Smooth muscle cell (in vitro differentiated cells): ENCODE results near the gene KRT39. TPM values are rescaled to one million over a fixed set of nuclear protein-coding genes. Genes with fewer than 3 reads are reported as not detected.

Experiments
- DNase-seq: peaks from one replicate; lab custom pipeline; 2025; ENCODE audit not compliant: unreplicated experiment; lab: John Stamatoyannopoulos, UW
- H2AFZ ChIP-seq: fragments of 200-600 bp; sonication (generic); 2 replicates; pipeline ENCODE4 v1.6.0; 2016; ENCODE audit warnings: antibody characterized with exemption, low read depth, mild to moderate bottlenecking
- H3F3A ChIP-seq: fragments of 200-600 bp; sonication (generic); 2 replicates; pipeline ENCODE4 v1.6.0; 2017; ENCODE audit warnings: antibody characterized with exemption, low read depth
- H3K27ac ChIP-seq: fragments of 200-600 bp; sonication (generic); 2 replicates; pipeline ENCODE4 v1.5.1; 2016; ENCODE audit warnings: low read depth, mild to moderate bottlenecking
- H3K27me3 ChIP-seq: fragments of 200-600 bp; sonication (generic); 2 replicates; pipeline ENCODE4 v1.6.1; 2016; ENCODE audit warnings: low read depth, mild to moderate bottlenecking
- H3K36me3 ChIP-seq: fragments of 200-600 bp; sonication (generic); 2 replicates; pipeline ENCODE4 v1.5.1; 2016; ENCODE audit warnings: low read depth
- H3K4me1 ChIP-seq: fragments of 200-600 bp; sonication (generic); 2 replicates; pipeline ENCODE4 v1.5.1; 2016; ENCODE audit warnings: low read depth
- H3K4me2 ChIP-seq: fragments of 200-600 bp; sonication (generic); 2 replicates; pipeline ENCODE4 v1.6.0; 2016; ENCODE audit warnings: mild to moderate bottlenecking
- H3K4me3 ChIP-seq: fragments of 200-600 bp; sonication (generic); 2 replicates; pipeline ENCODE4 v1.5.1; 2016; ENCODE audit warnings: mild to moderate bottlenecking
- H3K79me2 ChIP-seq: fragments of 200-600 bp; sonication (generic); 2 replicates; pipeline ENCODE4 v1.6.0; 2016; ENCODE audit warnings: low read depth, mild to moderate bottlenecking
- H3K9ac ChIP-seq: fragments of 200-600 bp; sonication (generic); 2 replicates; pipeline ENCODE4 v1.6.0; 2016; ENCODE audit warnings: low read depth
- H3K9me3 ChIP-seq: fragments of 200-600 bp; sonication (generic); replicated peaks from 2 replicates; pipeline ENCODE4 v1.5.1; 2016; ENCODE audit warnings: low read depth
- H4K20me1 ChIP-seq: fragments of 200-600 bp; sonication (generic); 2 replicates; pipeline ENCODE4 v1.6.0; 2016; ENCODE audit warnings: low read depth
- CTCF ChIP-seq: fragments of 200-600 bp; sonication (generic); IDR thresholded peaks from 2 replicates; pipeline ENCODE4 v1.5.1; 2017; ENCODE audit warnings: borderline replicate concordance, mild to moderate bottlenecking, antibody characterized with exemption; ENCODE audit not compliant: insufficient read depth, poor library complexity, severe bottlenecking
- WGBS: methylation state at CpG from one replicate; pipeline ENCODE4 v1.1.7; 2016; ENCODE audit warnings: low lambda C conversion rate; 5-methylcytosine and 5-hydroxymethylcytosine counted together
- polyA plus RNA-seq: library from polyadenylated mRNA; unstranded; fragments of >200 nt; fragmentation: Nextera tagmentation; extraction: Ambion mirVana; gene quantifications from 2 replicates; pipeline ENCODE4 v1.2.1, GENCODE V29; 2016
- total RNA-seq: library from RNA; depleted of rRNA; stranded (reverse); fragments of >200 nt; gene quantifications from 2 replicates; pipeline ENCODE4 v1.2.3, GENCODE V29; 2014

KRT39 gene
- total and polyA plus RNA-seq, 2 experiments from 2014 or later: not detected

GRCh38 chr17:40950176-40950575 is 16.6 kb downstream of the KRT39 start:
- Histone ChIP-seq H3K79me2 (no peaks in the 10 kb centered on the region), H3K9me3 (no peaks in the 10 kb centered on the region), H3K27me3 (no peaks in the 10 kb centered on the region), H3K4me3 (no peak overlapping the region), H3K4me2 (no peak overlapping the region), H3K9ac (no peak overlapping the region), H3K36me3 (no peaks in the 10 kb centered on the region), H3K4me1 (peaks cover 7% of the 10 kb centered on the region), H2AFZ (no peak overlapping the region), H3K27ac (no peak overlapping the region), H4K20me1 (no peaks in the 10 kb centered on the region), H3F3A (no peaks in the 10 kb centered on the region)
- no peak for DNase-seq
- WGBS: 82% methylated on average over 7 of the region's 7 CpGs
- TF ChIP-seq CTCF: no peak

- no peaks in the 10 kb centered on the region for H3K27me3 ChIP-seq
- no peaks in the 10 kb centered on the region for H3K79me2 ChIP-seq
- peaks cover 5% of the 10 kb centered on the region for H3F3A ChIP-seq
- peaks cover 7% of the 10 kb centered on the region for H3K4me1 ChIP-seq
- DNase-seq: no peak
- no peaks in the 10 kb centered on the region for H3K36me3 ChIP-seq
- no peak overlapping the region for H2AFZ ChIP-seq
- no peak overlapping the region for H3K27ac ChIP-seq
- 63% methylated on average over 10 of the region's 10 CpGs for WGBS
- H3K9me3 ChIP-seq: no peaks in the 10 kb centered on the region
- H3K4me3 ChIP-seq: no peak overlapping the region
- no peak overlapping the region for H3K9ac ChIP-seq
- no peak overlapping the region for H3K4me2 ChIP-seq
- no peaks in the 10 kb centered on the region for H4K20me1 ChIP-seq
- TF ChIP-seq CTCF: no peak
These were observed 17.3 kb downstream of the KRT39 start for GRCh38 chr17:40949418-40949817.

- Histone ChIP-seq H3K9ac (no peak overlapping the region), H3K36me3 (no peaks in the 10 kb centered on the region), H4K20me1 (no peaks in the 10 kb centered on the region), H3K4me3 (no peak overlapping the region), H3K4me1 (peaks cover 7% of the 10 kb centered on the region), H3K79me2 (no peaks in the 10 kb centered on the region), H3K4me2 (no peak overlapping the region), H3F3A (peaks cover 6% of the 10 kb centered on the region), H3K27ac (no peak overlapping the region), H3K9me3 (no peaks in the 10 kb centered on the region), H2AFZ (no peak overlapping the region), H3K27me3 (no peaks in the 10 kb centered on the region)
- DNase-seq: no peak
- TF ChIP-seq CTCF: no peak
- WGBS: 87% methylated on average over 2 of the region's 2 CpGs
These were observed 18.8 kb downstream of the KRT39 start for GRCh38 chr17:40947929-40948328.

GRCh38 chr17:40945414-40945813 is 21.3 kb downstream of the KRT39 start:
- no peak for TF ChIP-seq CTCF
- Histone ChIP-seq H3F3A (peaks cover 6% of the 10 kb centered on the region), H3K4me3 (no peak overlapping the region), H4K20me1 (no peaks in the 10 kb centered on the region), H2AFZ (no peak overlapping the region), H3K27ac (no peak overlapping the region), H3K9me3 (no peaks in the 10 kb centered on the region), H3K36me3 (no peaks in the 10 kb centered on the region), H3K27me3 (no peaks in the 10 kb centered on the region), H3K4me2 (no peak overlapping the region), H3K9ac (no peak overlapping the region), H3K4me1 (peaks cover 7% of the 10 kb centered on the region), H3K79me2 (no peaks in the 10 kb centered on the region)
- WGBS: 95% methylated on average over 6 of the region's 6 CpGs
- DNase-seq: no peak
